ENCODE results near the gene TBC1D14. TPM values are rescaled to one million over a fixed set of nuclear protein-coding genes. Genes with fewer than 3 reads are reported as not detected.

Gene TBC1D14
- total RNA-seq, 1 donor from 2014 or later, result 68.2 TPM

GRCh38 chr4:6983544-6984142 lies 74.0 kb downstream of the TBC1D14 start:
- intact Hi-C loops (cut with DNase I), result no loop called here
- ATAC-seq (no peak), DNase-seq (ENCODE audit: low spot score) (no peak)

GRCh38 chr4:6984612-6985425 lies 75.2 kb downstream of the TBC1D14 start:
- DNase-seq (ENCODE audit: low spot score), result no peak
- no peak for ATAC-seq
- intact Hi-C loops (cut with DNase I), result no loop called here

- ATAC-seq (peak; percentile 80), DNase-seq (ENCODE audit: low spot score) (peak; percentile 79)
- intact Hi-C loops (cut with DNase I), result no loop called here
These were observed 76.6 kb downstream of the TBC1D14 start for GRCh38 chr4:6986072-6986780.

DNA sequence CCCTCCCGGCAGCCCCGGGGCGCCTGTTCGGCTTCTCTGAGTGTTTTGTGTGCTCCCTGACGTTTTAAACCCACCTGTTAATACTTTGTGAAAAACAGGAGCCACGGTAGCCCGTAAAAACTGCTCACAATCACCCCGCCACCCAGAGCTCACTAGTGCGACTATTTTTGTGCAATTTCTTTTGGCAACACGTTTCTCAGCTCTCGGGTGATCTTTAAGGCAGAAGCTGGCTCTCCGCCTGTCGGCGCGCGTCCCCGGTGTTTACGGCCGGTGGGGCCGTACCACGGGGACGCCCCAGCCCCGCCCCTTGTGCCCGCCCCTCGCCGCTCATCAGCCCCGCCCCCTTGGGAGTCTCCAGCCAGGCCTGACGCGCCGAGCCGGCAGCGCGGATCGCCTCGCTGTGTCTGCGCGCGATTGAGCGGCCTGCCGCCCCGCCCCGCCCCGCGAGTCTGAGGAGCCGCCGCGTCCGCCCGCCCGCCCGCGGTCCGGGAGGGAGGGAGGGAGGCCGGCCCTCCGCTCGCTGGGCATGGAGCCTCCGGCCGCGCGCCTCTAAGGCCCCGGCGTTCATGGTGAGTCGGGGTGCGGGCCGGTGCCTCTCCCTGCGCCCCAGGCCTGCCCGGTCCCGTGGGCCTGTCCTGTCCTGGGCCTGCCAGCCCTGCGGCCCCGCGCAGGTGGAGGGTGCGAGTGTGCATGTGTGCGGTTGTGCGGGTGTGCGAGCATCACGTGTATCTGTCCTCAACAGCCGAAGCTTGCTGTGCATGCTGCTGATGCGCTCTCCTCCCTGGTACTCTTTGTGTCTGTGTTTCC lies 77.4 kb downstream of the TBC1D14 start:
- ATAC-seq (peak; percentile 96), DNase-seq (ENCODE audit: low spot score) (peak; percentile 97)
- intact Hi-C loops (cut with DNase I), result no loop called here

DNA sequence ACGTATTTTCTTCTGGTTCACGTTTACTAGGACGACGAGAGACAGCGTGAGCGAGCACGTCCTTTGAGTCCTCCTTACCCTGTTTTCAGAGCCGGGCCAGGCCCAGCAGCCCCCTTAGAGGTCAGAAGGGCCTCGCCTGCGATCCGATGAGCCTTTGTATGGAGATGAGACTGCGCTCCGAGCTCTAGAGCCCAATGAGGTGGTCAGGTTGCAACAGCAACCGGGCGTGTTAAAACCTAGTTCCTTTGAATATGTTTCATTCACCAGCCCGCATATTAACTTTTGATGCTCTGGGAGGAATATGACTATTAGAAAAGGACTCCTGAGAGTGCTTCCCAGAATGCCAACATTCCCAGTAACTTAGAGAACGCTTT lies 77.9 kb downstream of the TBC1D14 start:
- intact Hi-C loops (cut with DNase I), result no loop called here
- ATAC-seq (peak; percentile 1), DNase-seq (ENCODE audit: low spot score) (no peak)

DNA sequence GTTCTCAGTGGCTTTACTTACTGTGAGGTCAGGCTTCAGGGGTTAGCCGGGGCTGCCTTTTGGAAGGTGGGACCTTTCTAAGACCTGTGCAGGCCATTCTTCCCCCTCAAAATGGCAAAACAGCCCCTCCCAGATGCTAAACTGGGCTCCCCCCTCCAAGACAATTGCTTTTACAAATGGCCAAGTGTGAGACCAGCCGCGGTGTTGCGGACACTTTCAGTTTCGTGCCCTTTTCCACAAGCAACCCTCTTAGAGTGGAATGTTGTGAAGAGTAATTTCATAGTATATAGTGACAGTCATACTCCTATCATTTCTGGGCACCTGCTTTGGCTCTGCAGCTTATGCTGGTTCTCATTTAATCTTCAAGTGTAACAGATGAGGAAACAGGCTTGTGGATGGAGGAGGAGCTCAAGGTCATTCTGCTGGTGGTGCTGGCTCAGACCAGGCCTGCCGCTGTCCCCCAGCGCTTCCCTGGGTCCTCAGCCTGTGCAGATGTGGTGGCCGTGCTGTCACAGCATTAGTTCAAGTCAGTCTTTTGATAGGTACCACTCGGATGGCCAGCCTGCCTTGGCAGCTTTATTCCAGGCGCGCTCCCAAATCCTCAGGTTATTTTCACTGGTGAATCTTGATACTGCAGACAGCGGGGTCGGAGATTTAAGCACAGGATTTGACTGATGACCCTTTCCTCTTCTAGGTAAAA lies 78.5 kb downstream of the TBC1D14 start:
- DNase-seq (ENCODE audit: low spot score) (no peak), ATAC-seq (no peak)
- intact Hi-C loops (cut with DNase I), result no loop called here

DNA sequence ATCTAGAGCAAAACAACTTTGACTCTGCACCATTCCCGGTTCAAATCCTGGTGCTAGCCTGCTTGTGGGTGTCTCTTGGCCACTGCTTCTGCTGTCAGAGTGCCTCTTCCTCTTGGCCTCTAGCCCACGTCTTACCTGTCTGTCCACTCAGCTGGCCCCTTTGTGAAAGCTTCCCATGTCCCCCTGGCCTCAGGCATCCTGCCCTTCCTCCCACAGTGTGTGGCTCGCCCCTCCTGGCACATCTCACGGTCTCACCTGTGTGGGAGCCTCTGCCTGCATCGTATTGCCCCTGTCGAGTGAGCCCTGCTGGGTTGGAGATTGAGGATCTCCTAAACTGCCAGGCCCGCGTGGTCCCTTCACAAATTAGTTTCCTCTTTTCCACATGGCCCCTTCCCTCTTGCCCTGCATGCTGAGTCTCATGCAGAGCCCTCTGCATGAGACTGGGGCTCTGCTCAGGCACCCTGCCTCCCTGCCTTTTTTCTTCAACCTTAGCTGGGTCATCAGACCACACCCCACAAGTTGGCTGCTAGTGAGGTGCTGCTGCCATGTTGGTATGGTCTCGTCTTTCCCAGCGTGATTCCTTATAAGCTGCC lies 79.8 kb downstream of the TBC1D14 start:
- no peak for DNase-seq (ENCODE audit: low spot score)
- no peak for ATAC-seq
- intact Hi-C loops (cut with DNase I), result no loop called here

DNA sequence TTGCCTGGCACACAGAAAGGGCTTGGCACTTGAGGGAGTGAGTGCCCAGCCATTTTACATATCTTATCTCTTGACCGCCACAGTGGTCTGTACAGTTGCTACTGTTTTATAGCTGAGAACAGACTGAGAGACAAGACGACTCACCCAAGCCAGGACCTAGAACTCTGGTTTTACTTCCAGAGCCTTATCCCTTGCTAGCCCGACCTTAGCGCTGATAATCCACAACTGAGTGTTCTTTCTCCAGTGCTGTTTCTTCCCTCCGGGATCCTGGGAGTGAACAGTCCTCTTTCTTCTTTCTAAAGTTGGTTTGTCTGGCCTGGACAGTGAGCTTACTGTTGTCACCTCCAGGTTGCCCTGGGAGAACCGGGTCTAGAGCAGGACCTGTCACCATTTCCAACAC lies 81.0 kb downstream of the TBC1D14 start:
- ATAC-seq, result no peak
- intact Hi-C loops (cut with DNase I), result no loop called here

GRCh38 chr4:6991249-6991648 lies 81.6 kb downstream of the TBC1D14 start:
- intact Hi-C loops (cut with DNase I), result no loop called here
- no peak for DNase-seq (ENCODE audit: low spot score)
- ATAC-seq, result no peak

More for the DNA sequence above, 81.0 kb downstream of the TBC1D14 start:
- no peak for DNase-seq (ENCODE audit: low spot score)

DNA sequence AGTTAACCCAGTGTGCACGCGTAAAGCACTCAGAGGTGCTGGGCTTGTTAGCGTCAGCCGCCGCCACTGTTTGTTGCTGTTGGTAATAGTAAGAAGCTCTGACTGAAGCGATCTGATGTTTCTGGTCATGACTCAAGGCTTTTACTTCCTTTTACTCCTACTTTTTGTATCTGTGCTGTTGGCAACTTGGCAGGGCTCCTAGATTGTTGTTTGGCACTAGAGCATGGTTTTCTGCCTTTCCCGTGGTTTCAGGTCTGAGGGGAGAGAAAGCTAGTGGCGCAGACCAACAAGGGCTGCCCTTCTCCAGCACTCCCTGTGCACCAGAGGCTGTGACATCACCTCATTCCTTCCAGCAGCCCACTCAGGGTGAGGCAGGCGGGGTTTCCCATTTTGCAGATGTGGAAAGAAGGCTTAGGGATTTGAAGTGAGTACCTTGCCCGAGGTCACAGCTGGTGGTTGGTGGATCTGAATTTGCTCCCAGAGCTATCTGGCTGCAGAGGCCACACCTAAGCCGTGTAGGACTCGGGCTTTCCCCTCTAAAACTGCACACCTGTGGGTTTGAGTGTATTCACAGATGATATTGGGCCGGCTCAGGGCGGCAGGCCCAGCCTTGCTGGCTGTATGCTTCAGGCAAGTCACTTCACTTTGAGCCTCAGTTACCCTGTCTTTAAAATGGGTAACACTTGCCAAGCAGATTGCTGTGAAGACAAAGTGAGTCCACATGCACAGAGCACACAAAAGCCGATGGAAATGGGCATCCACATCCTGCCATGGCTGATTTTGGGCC lies 82.3 kb downstream of the TBC1D14 start:
- intact Hi-C loops (cut with DNase I), result no loop called here
- peak; percentile 50 for DNase-seq (ENCODE audit: low spot score)
- peak; percentile 33 for ATAC-seq

DNA sequence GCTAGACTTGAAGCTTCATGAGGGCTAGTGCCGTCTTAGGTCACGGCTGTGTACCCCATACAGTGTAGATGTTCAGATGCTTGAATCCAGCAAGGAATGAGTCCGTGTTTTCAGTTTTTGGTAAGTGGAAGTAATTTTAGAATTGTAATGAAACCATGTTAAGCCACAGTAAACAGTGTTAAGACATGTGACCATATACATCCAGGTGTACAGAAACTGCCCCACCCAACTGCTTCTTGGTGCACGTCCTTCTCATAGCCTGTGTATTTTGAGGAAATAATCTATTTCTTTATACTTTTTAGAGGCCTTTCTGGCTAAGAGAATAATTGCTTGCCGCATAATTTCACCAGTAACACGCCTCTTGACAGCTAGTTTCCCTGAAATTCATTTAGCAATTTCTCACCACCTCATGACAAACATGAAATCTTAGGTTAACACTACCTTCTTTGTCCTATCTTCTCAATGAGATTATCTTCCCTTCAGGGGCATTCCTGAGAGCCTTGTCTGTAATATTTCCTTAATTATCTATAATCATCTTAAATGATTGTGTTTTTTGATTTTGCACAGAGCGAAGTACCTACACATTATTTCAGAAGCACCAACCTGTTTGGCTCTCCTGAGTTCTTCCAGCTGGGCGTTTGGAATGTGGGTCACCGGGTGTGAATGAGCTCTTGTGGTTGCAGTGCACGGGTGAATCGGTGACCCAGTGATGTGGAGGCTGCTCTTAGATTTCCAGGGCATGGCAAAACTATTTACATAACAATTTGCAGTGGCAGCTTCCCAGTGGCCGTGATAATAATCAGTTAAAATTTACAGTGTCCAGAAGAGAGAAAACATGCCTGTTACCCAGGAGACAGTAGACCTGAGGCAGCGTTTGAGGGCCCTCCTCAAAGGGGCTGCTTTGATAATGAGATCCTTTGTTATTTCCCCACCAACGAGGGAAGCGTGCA lies 83.4 kb downstream of the TBC1D14 start:
- peak; percentile 43 for DNase-seq (ENCODE audit: low spot score)
- intact Hi-C loops (cut with DNase I), result no loop called here
- ATAC-seq, result no peak

- DNase-seq (ENCODE audit: low spot score) (peak; percentile 40), ATAC-seq (no peak)
- intact Hi-C loops (cut with DNase I), result no loop called here
These were observed 86.9 kb downstream of the TBC1D14 start for GRCh38 chr4:6996481-6996880.

- ATAC-seq, result no peak
- peak; percentile 39 for DNase-seq (ENCODE audit: low spot score)
- intact Hi-C loops (cut with DNase I), result no loop called here
These were observed 89.8 kb downstream of the TBC1D14 start for GRCh38 chr4:6999172-7000086.

GRCh38 chr4:7000421-7001176 lies 91.0 kb downstream of the TBC1D14 start:
- DNase-seq (ENCODE audit: low spot score) (peak; percentile 32), ATAC-seq (no peak)
- intact Hi-C loops (cut with DNase I), result no loop called here

GRCh38 chr4:7001271-7001670 lies 91.6 kb downstream of the TBC1D14 start:
- DNase-seq (ENCODE audit: low spot score), result peak; percentile 33
- no peak for ATAC-seq
- intact Hi-C loops (cut with DNase I), result no loop called here
